HG02943 (cell line): ENCODE measurements around the gene PAQR4.

Experiments
- ATAC-seq: cut with Tn5 transposase; IDR thresholded peaks from one replicate; pipeline ENCODE4 v1.9.1; 2021; ENCODE audit warnings: mild to moderate bottlenecking, low read depth, moderate library complexity; ENCODE audit not compliant: unreplicated experiment

The PAQR4 gene

GRCh38 chr16:3019594-3020246, 50.6 kb downstream of the PAQR4 start:
- ATAC-seq: no peak

GRCh38 chr16:3020247-3020603, 51.1 kb downstream of the PAQR4 start, which contains the start of gene TNFRSF12A:
TNFRSF12A (plus strand) TSS chr16:3020368; CDS start chr16:3020398, 30 bp downstream.
- ATAC-seq: no peak

- ATAC-seq: no peak
Measured at GRCh38 chr16:3020604-3021448, 51.7 kb downstream of the PAQR4 start.

GRCh38 chr16:3021449-3022207, 52.5 kb downstream of the PAQR4 start:
- ATAC-seq: no peak

GRCh38 chr16:3022208-3022683, 53.1 kb downstream of the PAQR4 start:
- no peak for ATAC-seq

- ATAC-seq: no peak
Measured at GRCh38 chr16:3022684-3023414, 53.7 kb downstream of the PAQR4 start.
